GM18526 (cell line): ENCODE results near the gene LAMC3.

Experiments
- POLR2A ChIP-seq: IDR thresholded peaks from 3 replicates; pipeline ENCODE4 v1.6.1; 2011; ENCODE audit not compliant: insufficient read length; ENCODE audit errors: extremely low read depth

The LAMC3 gene

DNA sequence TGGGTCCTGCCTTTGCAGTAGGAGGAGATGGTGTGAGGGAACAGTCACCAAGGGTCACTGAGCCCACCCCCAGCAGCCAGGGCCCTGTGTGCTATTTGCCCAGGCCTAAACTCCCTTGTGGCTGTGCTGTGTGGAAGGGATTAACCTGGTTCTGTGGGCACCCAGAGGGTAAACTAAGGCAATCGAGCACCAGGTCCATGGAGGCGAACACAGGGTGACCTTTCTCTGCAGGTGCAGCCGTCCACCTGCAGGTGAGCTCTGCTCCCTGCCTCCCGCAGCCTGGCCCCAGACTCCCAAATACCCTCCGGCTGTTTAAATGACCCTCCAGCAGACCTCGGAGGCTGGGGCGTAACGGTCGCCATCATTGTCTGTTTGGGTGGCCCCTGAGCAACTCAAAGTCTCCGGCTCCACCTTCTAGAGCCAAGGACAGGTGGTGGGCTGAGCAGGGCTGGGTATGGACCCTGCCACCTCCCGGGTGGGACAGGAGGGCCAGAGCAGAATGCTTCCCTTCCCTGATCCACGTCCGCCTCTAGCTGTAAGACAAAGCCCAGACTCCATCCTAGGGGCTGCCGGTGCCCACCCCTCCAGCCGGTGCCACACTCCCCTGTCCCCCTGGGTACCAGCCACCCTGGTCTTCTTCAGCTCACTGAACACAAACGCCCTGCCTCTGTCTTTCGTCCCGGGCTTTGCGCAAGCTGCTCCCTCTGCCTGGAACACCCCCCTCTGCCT, 35.9 kb upstream of the LAMC3 start:
- no peak for TF ChIP-seq POLR2A

DNA sequence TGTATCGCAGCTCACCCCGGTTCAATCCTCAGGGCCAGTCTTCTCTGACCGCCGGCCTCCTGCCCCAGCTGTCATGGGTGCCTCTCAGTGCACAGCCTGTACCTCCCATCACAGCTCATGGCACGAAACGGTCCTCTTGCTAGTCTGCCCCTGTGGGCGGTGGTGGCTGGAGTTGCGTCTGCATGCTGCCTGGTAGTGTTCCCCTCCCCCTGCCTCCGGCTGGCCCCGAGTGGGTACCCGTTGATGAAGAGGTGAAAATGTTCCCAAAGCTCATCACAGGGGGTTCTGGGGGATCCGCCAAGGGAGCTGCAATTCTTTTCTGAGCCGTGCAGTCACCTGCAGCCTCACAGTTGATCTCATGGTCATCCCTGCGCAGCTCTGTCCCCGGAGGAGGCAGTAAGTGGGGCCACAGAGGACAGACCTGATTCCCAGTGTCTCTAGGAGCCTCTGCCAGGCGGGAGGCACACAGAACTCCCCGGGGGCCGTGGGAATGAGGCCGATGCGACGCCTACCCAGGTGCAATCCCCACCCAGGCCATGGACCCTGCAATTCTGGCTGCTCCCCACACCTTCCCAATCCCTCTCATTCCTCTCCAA, 35.2 kb upstream of the LAMC3 start:
- no peak for TF ChIP-seq POLR2A

DNA sequence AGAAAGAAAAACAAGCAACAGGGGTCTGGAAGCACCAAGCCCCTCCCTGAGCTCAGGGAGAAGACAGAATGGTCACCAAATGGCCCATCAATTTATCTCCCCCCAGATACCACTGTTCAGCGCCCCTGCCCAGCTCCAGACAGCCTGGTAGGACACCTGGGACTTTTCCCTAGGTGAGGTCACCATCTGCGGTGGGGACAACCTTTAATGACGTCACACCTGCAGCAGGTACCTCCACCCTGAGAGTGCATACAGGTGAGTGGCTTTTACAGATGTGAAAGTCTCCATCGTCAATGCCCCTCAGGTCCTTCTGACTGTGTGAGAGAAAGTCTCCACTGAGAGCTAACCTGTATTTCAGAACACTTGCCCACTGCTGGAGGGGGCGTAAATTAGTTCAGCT, 34.3 kb upstream of the LAMC3 start:
- no peak for TF ChIP-seq POLR2A

DNA sequence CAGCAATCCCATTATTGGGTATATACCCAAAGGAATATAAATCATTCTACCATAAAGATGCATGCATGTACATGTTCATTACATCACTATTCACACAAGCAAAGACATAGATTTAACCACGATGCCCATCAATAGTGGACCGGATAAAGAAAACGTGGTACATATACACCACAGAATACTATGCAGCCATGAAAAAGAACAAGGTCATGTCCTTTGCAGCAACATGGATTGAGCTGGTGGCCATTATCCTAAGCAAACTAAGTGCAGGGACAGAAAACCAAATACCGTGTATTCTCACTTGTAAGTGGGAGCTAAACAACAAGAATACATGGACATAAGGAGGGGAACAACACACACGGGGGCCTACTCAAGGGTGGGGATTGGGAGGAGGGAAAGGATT, 33.8 kb upstream of the LAMC3 start:
- TF ChIP-seq POLR2A = no peak

DNA sequence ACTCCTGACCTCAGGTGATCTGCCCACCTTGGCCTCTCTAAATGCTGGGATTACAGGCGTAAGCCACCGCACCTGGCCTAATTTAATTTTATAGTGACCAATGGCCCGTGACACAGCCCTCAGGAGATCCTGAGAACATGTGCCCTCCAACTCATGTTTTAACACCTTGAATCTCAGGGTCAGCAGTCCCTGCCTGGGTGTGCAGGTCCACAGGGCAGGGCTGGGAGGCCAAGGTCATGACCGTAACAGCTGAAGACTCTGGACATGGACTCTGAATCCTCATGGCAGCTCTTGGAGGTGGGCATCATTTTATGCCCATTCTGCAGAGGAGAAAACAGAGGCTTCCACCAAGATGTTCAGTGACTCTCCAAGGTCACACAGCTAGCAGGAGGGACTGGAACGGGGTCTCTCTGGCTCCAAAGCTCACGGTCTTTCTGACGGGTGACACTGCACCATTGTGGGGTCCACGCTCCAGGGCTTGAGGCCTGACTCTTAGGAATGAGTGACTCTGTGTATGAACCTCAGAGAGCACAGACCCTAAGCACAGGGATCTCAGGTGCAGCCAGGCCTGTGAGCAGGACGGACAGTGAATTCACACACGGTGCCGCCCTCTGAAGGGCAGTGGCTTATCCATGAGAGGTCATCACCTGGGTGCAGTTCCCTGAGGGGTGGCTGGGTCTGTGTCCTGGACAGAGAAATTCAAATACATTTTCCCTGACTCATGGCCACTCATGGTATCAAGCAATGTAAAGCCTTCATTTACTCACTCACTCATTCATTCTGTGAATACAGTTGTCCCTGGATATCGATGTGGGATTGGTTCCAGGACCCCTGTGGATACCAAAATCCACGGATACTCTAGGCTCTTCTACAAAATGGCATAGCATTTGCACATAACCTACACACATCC, 32.8 kb upstream of the LAMC3 start:
- no peak for TF ChIP-seq POLR2A

DNA sequence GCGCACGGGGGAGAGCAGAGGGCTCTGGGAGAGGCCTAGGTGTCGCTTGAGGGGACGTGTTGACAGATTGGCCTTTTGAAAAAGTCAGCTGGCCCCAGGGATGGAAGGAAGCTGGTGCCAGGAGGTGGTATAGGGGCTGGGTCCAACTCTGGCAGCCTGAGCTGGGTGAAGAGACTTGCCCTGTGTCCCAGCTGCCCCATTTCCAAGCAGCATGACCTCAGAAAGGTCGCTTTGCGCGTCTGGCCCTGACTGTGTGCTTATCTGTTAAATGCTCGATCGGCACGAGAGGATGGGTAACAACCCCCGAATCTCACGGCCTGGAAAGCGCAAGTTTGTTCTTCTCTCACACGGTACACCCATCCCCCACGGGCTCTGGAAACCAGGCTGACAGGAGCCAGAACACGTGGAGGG, 31.2 kb upstream of the LAMC3 start:
- TF ChIP-seq POLR2A = no peak

DNA sequence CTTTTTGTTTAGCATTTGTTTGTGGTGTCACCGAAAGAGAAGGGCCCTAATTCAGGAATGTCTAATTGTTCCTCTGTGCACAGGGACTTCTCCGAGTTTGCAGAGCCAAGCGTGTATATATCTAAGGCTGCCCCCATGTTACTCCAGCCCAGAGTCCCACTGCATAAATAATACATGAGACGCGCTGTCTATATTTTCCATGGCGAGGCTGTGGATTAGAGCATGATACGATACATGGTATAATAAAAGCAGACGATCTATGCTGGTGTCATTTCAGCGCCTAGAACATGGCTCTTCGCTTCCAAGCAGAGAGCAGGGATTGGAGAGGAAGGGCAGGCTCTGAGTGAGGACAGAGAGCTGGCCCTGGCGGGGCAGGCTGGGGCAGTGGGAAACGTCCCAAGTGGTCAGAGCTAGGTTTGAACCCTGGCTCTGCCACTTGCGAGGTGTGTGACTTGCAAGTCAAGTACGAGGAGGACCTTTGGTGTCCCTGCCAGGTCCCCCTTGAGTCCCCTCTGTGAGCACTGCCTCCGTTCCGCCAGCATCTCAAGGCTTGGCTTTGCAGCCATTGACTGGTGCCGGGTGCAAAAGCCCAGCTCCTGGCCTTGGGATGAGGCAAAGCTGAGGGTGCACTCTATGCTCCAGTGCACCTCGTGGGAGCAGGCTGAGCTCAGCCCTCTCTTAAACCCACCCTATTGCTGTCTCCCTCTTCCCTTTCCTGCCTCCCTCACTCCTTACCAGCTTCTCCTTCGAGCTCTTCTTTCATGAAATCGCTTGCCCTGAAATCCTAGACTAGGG, 29.2 kb upstream of the LAMC3 start:
- no peak for TF ChIP-seq POLR2A

DNA sequence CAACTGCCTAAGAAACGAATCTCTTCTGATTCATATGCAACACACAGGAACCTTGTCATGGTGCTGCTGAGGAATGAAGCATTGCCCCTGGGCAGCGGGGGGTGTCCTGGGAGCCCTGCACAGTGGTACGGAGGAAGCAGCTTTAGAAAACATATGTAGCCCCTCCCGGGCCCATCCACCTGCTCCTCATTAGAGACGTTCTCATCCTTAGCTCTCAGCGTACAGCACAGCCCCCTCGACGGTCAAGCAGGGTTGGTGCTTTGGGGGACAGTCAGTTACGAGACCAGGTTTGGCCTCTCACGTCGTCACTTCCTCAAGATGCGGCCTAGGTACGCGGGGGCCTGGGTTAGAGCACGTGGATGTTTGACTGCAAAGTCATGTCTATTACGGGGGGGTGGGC, 28.4 kb upstream of the LAMC3 start:
- no peak for TF ChIP-seq POLR2A

DNA sequence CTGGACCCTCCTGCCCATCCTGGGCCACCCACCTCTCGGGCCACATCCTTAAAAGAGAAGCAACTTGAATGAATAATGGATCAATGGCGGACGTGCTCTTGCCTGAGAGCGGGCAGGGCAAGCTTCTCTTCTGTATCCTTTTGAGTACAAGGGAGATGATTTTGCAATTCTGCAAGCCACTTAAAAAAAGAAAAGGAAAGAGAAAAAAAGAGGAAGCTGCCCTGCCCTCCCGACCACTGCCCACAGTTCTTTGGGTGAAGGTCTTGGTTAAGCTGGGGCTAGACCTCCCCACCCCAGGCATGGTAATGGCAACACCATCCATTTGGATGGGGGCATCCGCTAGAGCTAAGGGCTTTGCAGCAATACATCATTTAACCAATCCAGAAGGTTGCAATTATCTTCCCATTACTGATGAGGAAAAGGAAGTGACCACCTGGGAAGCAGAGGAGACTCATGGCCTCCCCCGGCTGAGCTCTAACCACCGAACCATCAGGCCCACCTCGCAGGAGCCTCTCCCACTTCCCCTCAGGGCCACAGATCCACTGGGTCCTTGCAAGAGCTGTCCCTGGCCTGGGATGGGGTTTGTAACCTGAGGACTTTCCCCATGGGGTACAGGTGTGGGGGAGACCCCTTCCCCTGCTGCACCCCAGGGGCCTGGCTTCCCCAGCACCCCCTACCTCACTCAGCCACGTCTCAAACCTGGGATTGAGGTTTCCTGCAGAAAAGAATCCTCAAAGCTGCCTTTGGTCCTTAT, 27.8 kb upstream of the LAMC3 start:
- no peak for TF ChIP-seq POLR2A

DNA sequence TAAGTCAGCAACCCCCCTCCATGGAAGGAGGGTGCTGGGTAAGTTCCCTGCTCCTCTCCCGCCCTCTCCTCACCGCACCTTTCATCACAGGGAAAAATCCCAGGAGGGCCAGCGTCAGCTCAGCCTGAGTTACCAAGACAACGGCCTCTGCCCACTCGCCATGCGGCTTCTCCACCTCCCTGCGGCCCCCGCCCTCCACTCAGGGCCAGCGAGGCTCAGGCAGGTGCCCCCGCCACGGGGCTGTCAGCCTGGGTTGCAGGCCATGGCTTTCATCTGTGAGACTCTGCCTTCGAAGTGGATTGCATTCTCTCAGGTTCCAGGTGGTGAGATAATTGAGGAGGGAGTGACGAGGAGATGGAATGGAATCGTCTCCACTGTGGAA, 27.2 kb upstream of the LAMC3 start:
- no peak for TF ChIP-seq POLR2A

DNA sequence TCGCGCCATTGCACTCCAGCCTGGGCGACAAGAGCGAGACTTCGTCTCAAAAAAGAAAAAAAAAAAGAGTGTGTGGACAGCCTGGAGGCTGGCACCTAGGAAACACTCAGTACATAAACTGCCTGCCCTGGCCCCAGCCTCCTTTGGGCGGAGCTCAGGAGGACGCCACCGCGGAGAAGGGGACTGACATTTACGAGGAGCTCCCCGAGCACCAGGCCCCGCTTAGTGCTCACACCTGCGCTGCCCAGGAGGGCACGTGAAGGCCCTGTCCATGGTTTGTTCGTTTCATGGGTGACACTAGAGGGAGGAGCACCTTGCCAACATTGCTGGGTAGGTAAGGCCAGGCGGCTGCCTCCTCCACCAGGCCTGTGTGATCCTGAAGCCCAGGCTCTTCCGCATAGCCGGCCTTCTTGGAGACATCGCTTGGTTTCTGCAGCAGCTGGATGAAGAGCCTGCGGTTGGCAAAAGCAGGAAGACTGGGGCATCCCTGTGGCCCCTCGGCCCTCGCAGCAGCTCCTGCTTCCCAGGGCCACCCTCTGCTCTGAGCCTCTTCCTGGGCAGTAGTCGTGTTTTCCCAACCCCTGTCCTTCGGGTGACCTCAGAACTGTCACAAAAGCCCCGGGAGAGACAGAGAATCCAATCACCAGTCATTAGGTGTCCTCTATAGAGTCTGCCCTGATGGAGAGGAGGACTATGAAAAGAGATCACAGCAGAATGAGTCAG, 26.2 kb upstream of the LAMC3 start:
- TF ChIP-seq POLR2A = no peak

DNA sequence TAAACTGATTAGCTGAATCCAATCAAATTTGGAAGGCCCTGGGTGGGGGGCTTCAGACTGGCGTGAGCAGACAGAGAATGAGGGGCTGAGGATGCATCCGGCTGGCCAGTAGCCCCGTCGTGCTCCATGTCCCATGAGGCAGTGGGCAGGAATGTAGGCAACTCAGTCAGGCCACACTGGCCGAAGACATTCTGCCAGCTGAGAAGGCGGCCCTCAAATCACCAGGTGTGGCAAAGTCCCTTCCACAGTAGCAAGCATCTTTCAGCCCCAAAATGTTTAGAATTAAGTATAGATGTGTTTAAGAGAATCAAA, 25.7 kb upstream of the LAMC3 start:
- no peak for TF ChIP-seq POLR2A

DNA sequence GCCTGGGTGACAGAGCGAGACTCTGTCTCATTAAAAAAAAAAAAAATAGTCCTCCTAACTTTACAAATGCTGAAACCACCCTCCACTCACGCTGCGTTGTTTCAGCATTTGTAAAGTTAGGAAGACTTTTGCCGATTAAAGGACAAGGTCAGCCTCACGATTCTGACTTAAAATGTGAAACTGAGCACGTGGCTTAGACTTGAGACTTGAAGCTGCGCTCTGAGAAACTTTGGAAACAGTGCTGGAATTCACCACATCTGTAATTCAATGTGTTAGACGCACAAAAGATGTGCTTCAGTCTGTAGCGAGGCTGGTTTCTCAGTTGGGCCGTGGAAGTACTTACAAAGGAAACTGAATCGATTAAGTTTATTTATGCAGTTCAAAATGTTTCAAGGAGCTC, 25.0 kb upstream of the LAMC3 start:
- no peak for TF ChIP-seq POLR2A

DNA sequence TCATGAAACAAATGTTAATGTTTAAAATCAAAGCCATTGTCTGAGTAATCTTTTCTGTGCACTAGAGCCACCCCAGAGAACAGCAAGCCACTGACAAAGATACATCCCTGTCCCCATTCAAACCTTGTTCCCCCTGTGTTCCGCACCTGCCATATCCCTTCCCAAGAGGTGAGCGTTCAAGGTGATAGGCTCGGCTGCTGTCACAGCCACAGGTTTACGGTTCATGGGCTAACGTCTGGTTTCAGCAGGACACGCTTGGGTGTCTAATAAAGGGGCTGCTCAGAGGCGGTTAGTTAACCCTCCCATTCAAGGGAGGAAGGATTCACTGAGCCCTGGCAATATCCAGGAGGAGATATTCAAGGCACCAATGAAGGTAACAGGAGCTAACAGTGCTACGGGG, 24.5 kb upstream of the LAMC3 start:
- TF ChIP-seq POLR2A = no peak
